Stimulated activated CD8-positive, alpha-beta memory T cell treated with anti-CD3 and anti-CD28 coated beads, Interleukin-12 subunit alpha, Interleukin-12 subunit beta, amount 100 ng/mL, for 1 hour (primary cell): ENCODE measurements around the gene PEX6.
A peak's percentile ranks its signal among the peaks of the same experiment; 100 is the strongest.

ENCODE experiments used
- DNase-seq: peaks from one replicate; pipeline ENCODE4 v3.0.0-alpha.2; 2020; ENCODE audit warnings: low read depth

Gene PEX6

GRCh38 chr6:42935322-42935721 lies 43.7 kb downstream of the PEX6 start:
- no peak for DNase-seq

- DNase-seq: no peak
Measured at GRCh38 chr6:42933205-42933604, 45.8 kb downstream of the PEX6 start.

- DNase-seq: no peak
Measured at GRCh38 chr6:42932412-42932811, 46.6 kb downstream of the PEX6 start.

- DNase-seq: peak; percentile 40
Measured at GRCh38 chr6:42929821-42930360, 49.1 kb downstream of the PEX6 start.

- DNase-seq: peak; percentile 87
Measured at GRCh38 chr6:42928986-42929820, 49.8 kb downstream of the PEX6 start, which contains the start of gene CNPY3. CNPY3 (plus strand) TSS chr6:42929480; CDS start chr6:42929571, 91 bp downstream.

GRCh38 chr6:42925248-42925857 lies 53.6 kb downstream of the PEX6 start:
- DNase-seq: no peak

- DNase-seq: no peak
Measured at GRCh38 chr6:42923666-42924065, 55.3 kb downstream of the PEX6 start.

GRCh38 chr6:42921801-42922200 lies 57.2 kb downstream of the PEX6 start:
- no peak for DNase-seq

- no peak for DNase-seq
Measured at GRCh38 chr6:42916288-42916687, 62.7 kb downstream of the PEX6 start.

- DNase-seq: no peak
Measured at GRCh38 chr6:42915732-42916131, 63.2 kb downstream of the PEX6 start, which contains the start of gene PTCRA. PTCRA (plus strand) TSS chr6:42916053; CDS start chr6:42916070, 17 bp downstream.

GRCh38 chr6:42914546-42914945 lies 64.4 kb downstream of the PEX6 start:
- no peak for DNase-seq
